BE2C (cell line): Measurements from ENCODE around the gene IGLON5.

Experiments
- DNase-seq: peaks from one replicate; pipeline ENCODE4 v3.0.0-alpha.2; 2020
- H3K27me3 ChIP-seq: fragments of 250-450 bp; sonication (Bioruptor Pico); 2 replicates; pipeline ENCODE4 v1.5.1; 2020; ENCODE audit warnings: mild to moderate bottlenecking
- H3K36me3 ChIP-seq: fragments of 250-450 bp; sonication (Bioruptor Pico); 2 replicates; pipeline ENCODE4 v1.5.1; 2020; ENCODE audit warnings: mild to moderate bottlenecking
- H3K4me1 ChIP-seq: fragments of 250-450 bp; sonication (Bioruptor Pico); 2 replicates; pipeline ENCODE4 v1.5.1; 2020
- H3K4me3 ChIP-seq: 2 replicates; pipeline ENCODE4 v1.5.1; 2011; ENCODE audit warnings: low read depth, low read length
- H3K9me3 ChIP-seq: fragments of 250-450 bp; sonication (Bioruptor Pico); 2 replicates; pipeline ENCODE4 v1.5.1; 2020
- TF ChIP-seq, protein P1 (sequence below): IDR thresholded peaks from 2 replicates; pipeline ENCODE4 v1.5.1; 2012; ENCODE audit warnings: mild to moderate bottlenecking, low read depth, low read length

The IGLON5 gene

DNA sequence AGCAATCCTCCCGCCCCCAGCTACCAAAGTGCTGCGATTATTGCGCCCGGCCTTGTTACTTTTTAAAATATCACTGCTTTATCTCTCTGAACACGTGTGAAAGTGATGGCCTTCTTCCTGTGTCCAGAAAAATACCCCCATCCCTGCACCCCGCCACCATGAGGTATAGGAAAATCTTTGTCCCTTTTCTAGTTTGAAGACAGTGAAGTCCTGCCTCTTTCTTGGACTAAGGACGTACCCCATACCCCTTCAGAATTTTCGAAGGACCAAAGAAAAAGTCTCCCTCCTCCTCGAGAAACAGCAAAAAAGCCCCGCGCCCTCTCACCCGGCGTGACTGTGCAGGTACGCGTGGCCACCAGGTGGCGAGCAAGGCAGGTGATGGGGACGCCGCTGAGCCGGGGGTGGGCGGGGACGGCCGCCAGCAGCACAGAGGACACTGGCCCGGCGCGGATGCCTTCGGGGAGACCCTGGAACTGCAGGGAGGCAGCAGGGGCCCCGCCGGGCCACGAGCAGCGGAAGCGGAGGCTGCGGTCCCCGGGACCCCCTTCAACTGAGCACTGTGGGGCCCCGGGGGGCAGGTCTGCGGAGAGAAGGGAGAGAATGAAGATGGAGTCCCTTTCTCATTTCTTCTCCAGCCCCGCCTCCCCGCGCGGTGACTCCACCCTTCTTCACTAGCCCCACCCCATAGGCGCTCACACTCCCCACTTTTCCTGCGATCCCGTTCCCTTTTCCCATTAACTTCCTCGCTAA, 27.3 kb downstream of the IGLON5 start:
- TF ChIP-seq, protein P1, sequence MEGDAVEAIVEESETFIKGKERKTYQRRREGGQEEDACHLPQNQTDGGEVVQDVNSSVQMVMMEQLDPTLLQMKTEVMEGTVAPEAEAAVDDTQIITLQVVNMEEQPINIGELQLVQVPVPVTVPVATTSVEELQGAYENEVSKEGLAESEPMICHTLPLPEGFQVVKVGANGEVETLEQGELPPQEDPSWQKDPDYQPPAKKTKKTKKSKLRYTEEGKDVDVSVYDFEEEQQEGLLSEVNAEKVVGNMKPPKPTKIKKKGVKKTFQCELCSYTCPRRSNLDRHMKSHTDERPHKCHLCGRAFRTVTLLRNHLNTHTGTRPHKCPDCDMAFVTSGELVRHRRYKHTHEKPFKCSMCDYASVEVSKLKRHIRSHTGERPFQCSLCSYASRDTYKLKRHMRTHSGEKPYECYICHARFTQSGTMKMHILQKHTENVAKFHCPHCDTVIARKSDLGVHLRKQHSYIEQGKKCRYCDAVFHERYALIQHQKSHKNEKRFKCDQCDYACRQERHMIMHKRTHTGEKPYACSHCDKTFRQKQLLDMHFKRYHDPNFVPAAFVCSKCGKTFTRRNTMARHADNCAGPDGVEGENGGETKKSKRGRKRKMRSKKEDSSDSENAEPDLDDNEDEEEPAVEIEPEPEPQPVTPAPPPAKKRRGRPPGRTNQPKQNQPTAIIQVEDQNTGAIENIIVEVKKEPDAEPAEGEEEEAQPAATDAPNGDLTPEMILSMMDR: peak; percentile 78
- no peaks in the 10 kb centered on the region; the same call in 1 of the 2 replicates for H3K9me3 ChIP-seq

DNA sequence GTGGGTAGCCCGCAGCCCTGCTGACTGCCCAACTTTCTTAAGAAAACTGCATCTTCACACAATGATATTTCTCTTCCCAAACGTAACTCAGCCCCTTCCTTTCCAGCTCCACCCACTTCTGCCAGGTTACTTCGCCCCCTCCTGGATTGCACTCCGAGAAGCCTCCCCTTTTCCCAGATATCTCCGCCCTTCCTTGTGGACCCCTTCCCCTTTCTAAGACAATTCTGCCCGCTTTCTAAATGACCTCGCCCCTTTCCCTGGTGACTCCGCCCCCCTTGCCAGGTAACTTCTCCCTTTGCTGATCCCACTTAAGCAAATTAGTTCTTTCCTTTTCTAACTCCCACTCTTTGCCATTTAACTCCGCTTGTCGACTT, 27.9 kb downstream of the IGLON5 start:
- H3K9me3 ChIP-seq: no peaks in the 10 kb centered on the region; the same call in 1 of the 2 replicates
- peaks cover 10% of the 10 kb centered on the region for H3K27me3 ChIP-seq
- no peaks in the 10 kb centered on the region; the same call in 1 of the 2 replicates for H3K4me1 ChIP-seq
- H3K4me3 ChIP-seq: peak overlapping the region; percentile 66
- H3K36me3 ChIP-seq: no peaks in the 10 kb centered on the region
- TF ChIP-seq, protein P1: no peak
- DNase-seq: no peak

More for the DNA sequence above, 27.3 kb downstream of the IGLON5 start:
- DNase-seq: peak; percentile 92
- peaks cover 10% of the 10 kb centered on the region for H3K27me3 ChIP-seq
- no peaks in the 10 kb centered on the region; the same call in 1 of the 2 replicates for H3K4me1 ChIP-seq
- H3K36me3 ChIP-seq: no peaks in the 10 kb centered on the region
- peak overlapping the region; percentile 66 for H3K4me3 ChIP-seq

DNA sequence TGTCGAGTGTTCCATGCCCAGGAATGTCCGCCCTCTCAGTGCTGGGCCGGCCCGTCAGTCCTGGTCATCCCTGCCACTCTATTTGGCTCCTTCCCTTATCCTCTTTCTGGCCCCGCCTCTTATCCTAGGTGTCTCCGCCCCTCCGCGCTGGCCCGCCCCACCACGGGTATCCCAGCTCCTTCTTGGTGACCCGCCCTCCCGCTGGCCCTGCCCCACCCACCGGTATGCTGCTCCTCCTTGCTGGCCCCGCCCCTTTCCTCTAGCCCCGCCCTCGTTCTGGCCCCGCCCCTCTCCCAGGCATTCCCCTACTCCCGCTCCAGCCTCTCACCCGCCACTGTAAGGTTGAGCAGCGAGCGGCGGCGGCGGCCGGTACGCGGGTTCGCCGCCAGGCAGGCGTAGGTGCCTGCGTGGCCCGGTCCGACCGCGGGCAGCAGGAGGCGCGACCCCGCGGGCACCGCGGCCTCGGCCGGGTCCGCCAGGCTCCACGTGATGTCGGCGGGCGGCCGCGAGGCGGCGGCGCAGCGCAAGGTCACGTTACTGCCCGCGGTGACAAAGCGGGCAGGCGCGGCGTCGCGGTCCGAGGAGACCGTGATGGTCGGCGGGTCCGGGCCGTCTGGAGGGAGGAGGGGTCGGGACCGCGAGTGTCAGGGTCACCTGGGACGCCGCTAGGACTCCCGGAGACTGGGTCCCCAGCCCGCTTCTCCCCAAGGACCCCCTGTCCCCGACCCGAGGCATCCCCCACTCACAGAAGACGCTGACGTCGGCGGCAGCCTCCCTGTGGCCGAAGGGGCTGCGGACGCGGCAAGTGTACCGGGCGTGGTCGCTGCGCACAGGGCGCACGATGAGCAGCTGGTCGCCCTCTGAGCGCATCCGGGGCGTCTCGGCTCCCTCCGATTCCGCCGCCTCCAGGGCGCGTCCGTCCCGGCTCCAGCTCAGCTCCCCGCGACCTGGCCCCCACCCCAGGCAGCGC, 28.5 kb downstream of the IGLON5 start:
- no peaks in the 10 kb centered on the region for H3K36me3 ChIP-seq
- H3K9me3 ChIP-seq: no peaks in the 10 kb centered on the region
- peak overlapping the region; percentile 66 for H3K4me3 ChIP-seq
- H3K27me3 ChIP-seq: peaks cover 10% of the 10 kb centered on the region
- H3K4me1 ChIP-seq: no peaks in the 10 kb centered on the region; the same call in 1 of the 2 replicates
- TF ChIP-seq, protein P1: no peak
- peak; percentile 99 for DNase-seq

DNA sequence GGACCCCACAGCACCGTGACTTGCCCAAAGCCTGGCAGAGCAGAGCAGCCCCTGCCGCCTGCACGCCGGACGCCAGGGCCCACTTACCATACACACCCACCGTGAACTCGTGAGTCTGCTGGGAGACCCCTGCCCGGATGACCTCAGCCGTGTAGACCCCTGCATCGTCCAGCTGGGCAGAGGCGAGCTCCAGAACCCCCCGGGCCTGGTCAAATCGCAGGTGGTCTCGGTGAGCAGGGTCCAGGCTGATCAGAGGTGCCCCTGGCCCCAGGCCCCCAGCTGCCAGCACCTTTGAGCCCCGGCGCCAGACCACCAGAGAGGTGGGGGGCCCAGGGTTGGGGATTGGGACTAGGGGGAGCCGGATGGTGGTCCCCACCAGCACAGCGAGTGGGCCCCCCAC, 29.6 kb downstream of the IGLON5 start:
- Histone ChIP-seq H3K36me3 (no peaks in the 10 kb centered on the region), H3K4me1 (no peaks in the 10 kb centered on the region; the same call in 1 of the 2 replicates), H3K4me3 (no peak overlapping the region), H3K9me3 (no peaks in the 10 kb centered on the region), H3K27me3 (peaks cover 10% of the 10 kb centered on the region)
- TF ChIP-seq, protein P1: no peak
- no peak for DNase-seq

DNA sequence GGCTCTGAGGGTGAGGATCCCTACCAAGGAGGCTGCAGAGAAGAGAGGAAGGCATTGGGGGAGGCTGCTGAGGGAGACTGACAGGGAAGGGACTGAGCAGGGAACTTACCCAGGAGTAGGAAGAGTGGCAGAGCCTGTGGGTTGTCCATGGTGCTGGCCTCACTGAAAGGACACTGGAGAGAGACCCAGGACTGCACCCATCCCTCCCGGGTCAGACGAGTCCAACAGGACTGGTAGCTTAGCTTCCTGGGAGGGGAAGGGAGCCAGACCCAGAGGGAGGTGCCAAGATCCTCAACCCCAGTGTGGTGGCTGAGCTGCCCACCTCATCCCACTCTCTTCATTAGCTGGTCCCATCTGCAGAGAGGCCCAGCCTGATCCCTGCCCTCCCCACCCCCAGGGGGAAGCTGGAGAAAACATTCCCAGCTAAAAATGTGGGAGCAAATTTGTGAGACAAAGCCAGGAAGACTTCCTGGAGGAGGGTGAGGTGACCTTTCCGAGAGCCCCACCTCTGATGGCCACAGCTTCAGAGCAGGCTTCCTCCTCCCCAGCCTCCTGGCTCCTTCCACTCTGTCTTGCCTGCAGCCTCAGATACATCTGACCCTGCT, 30.6 kb downstream of the IGLON5 start, which contains the start of gene VSIG10L:
TSS of gene VSIG10L (minus strand) at position 164 of the 605 bp plus-strand sequence. CDS start at position 149, 15 bp downstream.
- H3K36me3 ChIP-seq: peaks cover 5% of the 10 kb centered on the region; the same call in 1 of the 2 replicates

More for the DNA sequence above, 30.6 kb downstream of the IGLON5 start, which contains the start of gene VSIG10L:
- TF ChIP-seq, protein P1: no peak
- no peaks in the 10 kb centered on the region; the same call in 1 of the 2 replicates for H3K4me1 ChIP-seq
- no peaks in the 10 kb centered on the region for H3K9me3 ChIP-seq
- H3K27me3 ChIP-seq: peaks cover 10% of the 10 kb centered on the region
- no peak for DNase-seq
- H3K4me3 ChIP-seq: no peak within 1 kb of the TSS
